Keratinocyte (primary cell): Measurements from ENCODE around the gene PTK6. TPM values are rescaled to one million over a fixed set of nuclear protein-coding genes. Genes with fewer than 3 reads are reported as not detected.

ENCODE experiments used
- DNase-seq: peaks from one replicate; pipeline ENCODE4 v3.0.0-alpha.2; 2011; ENCODE audit warnings: low read depth, missing footprints, low spot score
- FAIRE-seq: peaks from 2 replicates; lab custom pipeline; 2011; peaks lifted over from hg19 to GRCh38; lab: Jason Lieb, UNC
- H2AFZ ChIP-seq: 2 replicates; pipeline ENCODE4 v1.6.0; 2012; ENCODE audit warnings: low read length, control low read depth, inconsistent platforms; ENCODE audit not compliant: control insufficient read depth
- H3K27ac ChIP-seq: 2 replicates; pipeline ENCODE4 v1.5.1; 2011; ENCODE audit warnings: low read length; ENCODE audit not compliant: control insufficient read depth, insufficient read depth
- H3K27me3 ChIP-seq: 3 replicates; pipeline ENCODE4 v1.6.0; 2011; ENCODE audit warnings: low read length; ENCODE audit not compliant: control insufficient read depth, insufficient read depth; ENCODE audit errors: extremely low read depth
- H3K36me3 ChIP-seq, 2 experiments: 2 replicates in 1 of 2; 3 replicates in 1 of 2; pipeline ENCODE4 v1.5.1; 2011; ENCODE audit warnings: low read length in 2 of 2, mild to moderate bottlenecking in 1 of 2; ENCODE audit not compliant: control insufficient read depth in 2 of 2, insufficient read depth in 2 of 2; ENCODE audit errors: extremely low read depth in 1 of 2
- H3K4me1 ChIP-seq: 3 replicates; pipeline ENCODE4 v1.5.1; 2011; ENCODE audit warnings: low read length; ENCODE audit not compliant: control insufficient read depth, insufficient read depth; ENCODE audit errors: extremely low read depth
- H3K4me2 ChIP-seq: 3 replicates; pipeline ENCODE4 v1.6.0; 2011; ENCODE audit warnings: low read depth, low read length; ENCODE audit not compliant: control insufficient read depth, insufficient read depth; ENCODE audit errors: extremely low read depth
- H3K4me3 ChIP-seq, 3 experiments: fragments of 200-600 bp in 1 of 3; sonication (generic) in 1 of 3; 2 replicates in 2 of 3; 3 replicates in 1 of 3; pipeline ENCODE4 v1.5.1; 2011 to 2016; ENCODE audit warnings: low read length in 3 of 3, mild to moderate bottlenecking in 3 of 3, control low read depth in 2 of 3, inconsistent platforms in 1 of 3, low read depth in 1 of 3, mixed read lengths in 1 of 3, mixed run types in 1 of 3, moderate library complexity in 1 of 3; ENCODE audit not compliant: control insufficient read depth in 2 of 3, insufficient read depth in 2 of 3; ENCODE audit errors: extremely low read depth in 1 of 3
- H3K79me2 ChIP-seq: 2 replicates; pipeline ENCODE4 v1.6.0; 2012; ENCODE audit warnings: low read length; ENCODE audit not compliant: control insufficient read depth, insufficient read depth
- H3K9ac ChIP-seq: 3 replicates; pipeline ENCODE4 v1.6.0; 2011; ENCODE audit warnings: low read length; ENCODE audit not compliant: control insufficient read depth, insufficient read depth; ENCODE audit errors: extremely low read depth
- H3K9me1 ChIP-seq: 3 replicates; pipeline ENCODE4 v1.6.0; 2011; ENCODE audit warnings: low read length; ENCODE audit not compliant: control insufficient read depth, insufficient read depth; ENCODE audit errors: extremely low read depth
- H3K9me3 ChIP-seq: 2 replicates; pipeline ENCODE4 v1.5.1; 2012; ENCODE audit warnings: low read depth, low read length; ENCODE audit not compliant: control insufficient read depth
- H4K20me1 ChIP-seq: 3 replicates; pipeline ENCODE4 v1.6.0; 2011; ENCODE audit warnings: low read length; ENCODE audit not compliant: control insufficient read depth, insufficient read depth; ENCODE audit errors: extremely low read depth
- CTCF ChIP-seq, 3 experiments: IDR thresholded peaks in 1 of 3; conservative IDR thresholded peaks in 1 of 3; optimal IDR thresholded peaks in 1 of 3; 2 replicates in 2 of 3; 3 replicates in 1 of 3; pipeline versions ENCODE3 to v1.5.1; 2011; ENCODE audit warnings: low read length in 3 of 3, mild to moderate bottlenecking in 3 of 3, moderate library complexity in 2 of 3, control low read depth in 1 of 3, inconsistent platforms in 1 of 3; ENCODE audit not compliant: insufficient read depth in 2 of 3; ENCODE audit errors: extremely low read depth in 1 of 3
- EZH2 ChIP-seq: IDR thresholded peaks from one replicate; pipeline ENCODE4 v1.6.1; 2012; ENCODE audit warnings: inconsistent platforms, mild to moderate bottlenecking, low read length, moderate library complexity
- dilution Hi-C: fragments of 300-500 bp; cut with MboI; formaldehyde crosslinking; loops from one replicate; pipeline ENCODE4 v1.7.0; 2020; ENCODE audit warnings: low sequenced_read_pairs; ENCODE audit not compliant: extremely low pct_ligation_motif_present
- polyA plus RNA-seq, 5 experiments: library from polyadenylated mRNA; depleted of rRNA in 3 of 5; stranded (reverse) in 3 of 5; stranded (forward) in 1 of 5; unstranded in 1 of 5; fragments of >200 nt; gene quantifications; 1 replicate in 1 of 5; 2 replicates in 3 of 5; 3 replicates in 1 of 5; pipeline versions ENCODE4 v1.2.1 to v1.2.3, GENCODE V29; 2011 to 2012; ENCODE audit warnings: missing spikeins in 2 of 5, low read depth in 1 of 5, low replicate concordance in 1 of 5

Gene PTK6
- polyA plus RNA-seq, 1 donor (not counting 4 experiments of a cell fraction or from before 2014, with no cell fraction given): 28.5 TPM

GRCh38 chr20:63565699-63566335 lies 28.6 kb upstream of the PTK6 start:
- dilution Hi-C loops: no loop called here
- Histone ChIP-seq H2AFZ (no peak overlapping the region), H3K27ac (no peak overlapping the region), H3K9ac (no peak overlapping the region), H3K9me1 (no peaks in the 10 kb centered on the region), H3K4me1 (no peaks in the 10 kb centered on the region), H3K79me2 (peaks cover 12% of the 10 kb centered on the region), H3K36me3 (peaks cover 14 to 46% of the 10 kb centered on the region in 2 experiments), H3K27me3 (no peaks in the 10 kb centered on the region), H3K4me3 (no peak overlapping the region), H3K9me3 (no peaks in the 10 kb centered on the region), H3K4me2 (no peak overlapping the region), H4K20me1 (peaks cover 8% of the 10 kb centered on the region)
- no peak for FAIRE-seq
- no peak for DNase-seq
- no peak for TF ChIP-seq EZH2
- TF ChIP-seq CTCF (optimal IDR thresholded peaks at IDR 0.05 in 1 of 3, IDR thresholded peaks at IDR 0.05 in 1 of 3, conservative IDR thresholded peaks at IDR 0.05 in 1 of 3; ENCODE audit: extremely low read depth in 1 of 3, insufficient read depth in 2 of 3, low read length in 3 of 3): no peak

- FAIRE-seq (no peak), DNase-seq (no peak)
- no peak overlapping the region for H3K4me2 ChIP-seq
- no peaks in the 10 kb centered on the region for H3K27me3 ChIP-seq
- no peaks in the 10 kb centered on the region for H3K9me3 ChIP-seq
- dilution Hi-C loops: no loop called here
- no peak overlapping the region for H2AFZ ChIP-seq
- peaks cover 20 to 52% of the 10 kb centered on the region in 2 experiments for H3K36me3 ChIP-seq
- no peaks in the 10 kb centered on the region for H3K4me1 ChIP-seq
- no peak overlapping the region for H3K27ac ChIP-seq
- H4K20me1 ChIP-seq: peaks cover 8% of the 10 kb centered on the region
- no peaks in the 10 kb centered on the region for H3K9me1 ChIP-seq
- H3K9ac ChIP-seq: no peak overlapping the region
- no peak overlapping the region for H3K4me3 ChIP-seq
- TF ChIP-seq CTCF (optimal IDR thresholded peaks at IDR 0.05 in 1 of 3, IDR thresholded peaks at IDR 0.05 in 1 of 3, conservative IDR thresholded peaks at IDR 0.05 in 1 of 3; ENCODE audit: extremely low read depth in 1 of 3, insufficient read depth in 2 of 3, low read length in 3 of 3): no peak
- no peak for TF ChIP-seq EZH2
- peaks cover 12% of the 10 kb centered on the region for H3K79me2 ChIP-seq
Measured at GRCh38 chr20:63565021-63565698, 28.0 kb upstream of the PTK6 start.
